Mucosa of descending colon (tissue), 3 donors: ENCODE data around the gene EIF4G1. TPM values are rescaled to one million over a fixed set of nuclear protein-coding genes. Genes with fewer than 3 reads are reported as not detected.

Experiments
- ATAC-seq: fragments of 200-7000 bp; cut with Tn5 transposase; one replicate; pipeline ENCODE4 v1.9.1; 2020; ENCODE audit warnings: mild to moderate bottlenecking, moderate library complexity
- DNase-seq, 3 donors: peaks; one replicate each; pipeline ENCODE4 v3.0.0-alpha.2; 2020
- H3K36me3 ChIP-seq: fragments of 200-600 bp; one replicate; pipeline ENCODE4 v1.8.0; 2021; ENCODE audit warnings: low read depth, mild to moderate bottlenecking
- H3K4me1 ChIP-seq: fragments of 200-600 bp; one replicate; pipeline ENCODE4 v1.8.0; 2021; ENCODE audit warnings: low read depth, mild to moderate bottlenecking
- H3K4me3 ChIP-seq: fragments of 200-600 bp; one replicate; pipeline ENCODE4 v1.8.0; 2021; ENCODE audit warnings: mild to moderate bottlenecking
- H3K9me3 ChIP-seq: fragments of 200-600 bp; one replicate; pipeline ENCODE4 v1.8.0; 2021; ENCODE audit warnings: mild to moderate bottlenecking
- intact Hi-C, 2 donors: fragments of 100-400 bp; cut with DNase I in 1 of 2; cut with micrococcal nuclease in 1 of 2; formaldehyde crosslinking; loops; one replicate each; pipeline versions ENCODE4 v1.11.0 to v1.11.1; 2022; cut with DNase I, micrococcal nuclease
- total RNA-seq, 3 donors: library from RNA; stranded (reverse); fragmentation: NEBNext Ultra II Directional in 2 of 3; extraction: Animal tissue kit (Norgen Biotek cat#: 25700) in 2 of 3; gene quantifications; one replicate each; pipeline versions ENCODE4 v1.2.1 to v1.2.4, GENCODE V29; 2021 to 2023
- TF ChIP-seq, protein P1 (sequence below): fragments of 200-600 bp; IDR thresholded peaks from one replicate; pipeline ENCODE4 v1.8.0; 2022; ENCODE audit warnings: antibody characterized with exemption, mild to moderate bottlenecking
- donor health status: DM: no; HTN: no; CAD: no; lungs with moderate emphysema.
- donor health status: DM: no; HTN: no; CAD: no.
- donor health status: DM: no; HTN: yes; CAD: no.

The EIF4G1 gene
- total RNA-seq, 3 donors from 2014 or later: 256 to 305 (median 267) TPM

DNA sequence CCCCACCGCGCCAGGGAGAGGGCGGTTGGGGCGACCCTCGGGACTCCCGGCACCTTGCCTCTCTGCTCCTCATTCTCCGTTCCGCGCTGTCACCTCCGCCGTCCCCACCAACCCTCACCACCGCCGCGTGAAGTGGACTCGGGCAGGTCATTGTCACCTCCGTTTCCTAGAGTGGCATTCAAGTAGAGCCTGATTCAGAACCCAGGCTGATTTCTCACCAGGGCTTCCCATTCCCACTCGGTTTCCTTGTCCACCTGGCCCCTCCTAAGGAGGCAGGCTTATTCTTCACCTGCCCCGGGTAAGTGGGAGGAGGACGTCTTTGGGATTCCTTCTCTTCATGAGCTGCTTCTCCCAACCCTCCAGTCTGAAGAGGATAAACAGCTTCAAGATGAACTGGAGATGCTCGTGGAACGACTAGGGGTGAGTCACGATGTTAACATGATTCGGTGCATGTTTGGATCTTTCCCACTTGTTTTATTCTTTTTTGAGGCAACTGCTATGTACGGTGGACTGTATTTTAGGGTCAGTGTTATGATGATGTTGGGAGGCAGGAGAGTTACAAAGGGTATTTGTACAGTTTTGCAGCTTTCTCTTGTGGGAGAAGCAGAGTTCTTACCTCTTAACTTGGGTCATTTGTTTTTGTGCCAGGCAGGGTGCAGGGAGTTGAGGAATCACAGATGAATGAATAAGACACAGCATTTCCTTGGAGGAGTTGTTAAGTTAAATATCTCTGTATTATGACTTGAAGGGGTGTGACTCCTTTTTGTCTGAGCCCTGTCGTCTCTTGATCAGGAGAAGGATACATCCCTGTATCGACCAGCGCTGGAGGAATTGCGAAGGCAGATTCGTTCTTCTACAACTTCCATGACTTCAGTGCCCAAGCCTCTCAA, 14.7 kb upstream of the EIF4G1 start:
- intact Hi-C loops: no loop called here
- H3K36me3 ChIP-seq: peaks cover 15% of the 10 kb centered on the region
- TF ChIP-seq, protein P1, sequence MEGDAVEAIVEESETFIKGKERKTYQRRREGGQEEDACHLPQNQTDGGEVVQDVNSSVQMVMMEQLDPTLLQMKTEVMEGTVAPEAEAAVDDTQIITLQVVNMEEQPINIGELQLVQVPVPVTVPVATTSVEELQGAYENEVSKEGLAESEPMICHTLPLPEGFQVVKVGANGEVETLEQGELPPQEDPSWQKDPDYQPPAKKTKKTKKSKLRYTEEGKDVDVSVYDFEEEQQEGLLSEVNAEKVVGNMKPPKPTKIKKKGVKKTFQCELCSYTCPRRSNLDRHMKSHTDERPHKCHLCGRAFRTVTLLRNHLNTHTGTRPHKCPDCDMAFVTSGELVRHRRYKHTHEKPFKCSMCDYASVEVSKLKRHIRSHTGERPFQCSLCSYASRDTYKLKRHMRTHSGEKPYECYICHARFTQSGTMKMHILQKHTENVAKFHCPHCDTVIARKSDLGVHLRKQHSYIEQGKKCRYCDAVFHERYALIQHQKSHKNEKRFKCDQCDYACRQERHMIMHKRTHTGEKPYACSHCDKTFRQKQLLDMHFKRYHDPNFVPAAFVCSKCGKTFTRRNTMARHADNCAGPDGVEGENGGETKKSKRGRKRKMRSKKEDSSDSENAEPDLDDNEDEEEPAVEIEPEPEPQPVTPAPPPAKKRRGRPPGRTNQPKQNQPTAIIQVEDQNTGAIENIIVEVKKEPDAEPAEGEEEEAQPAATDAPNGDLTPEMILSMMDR: no peak
- peaks cover 11% of the 10 kb centered on the region for H3K4me1 ChIP-seq
- no peaks in the 10 kb centered on the region for H3K9me3 ChIP-seq
- ATAC-seq (peak; percentile 18), DNase-seq (no peak)
- peak overlapping the region; percentile 50 for H3K4me3 ChIP-seq

DNA sequence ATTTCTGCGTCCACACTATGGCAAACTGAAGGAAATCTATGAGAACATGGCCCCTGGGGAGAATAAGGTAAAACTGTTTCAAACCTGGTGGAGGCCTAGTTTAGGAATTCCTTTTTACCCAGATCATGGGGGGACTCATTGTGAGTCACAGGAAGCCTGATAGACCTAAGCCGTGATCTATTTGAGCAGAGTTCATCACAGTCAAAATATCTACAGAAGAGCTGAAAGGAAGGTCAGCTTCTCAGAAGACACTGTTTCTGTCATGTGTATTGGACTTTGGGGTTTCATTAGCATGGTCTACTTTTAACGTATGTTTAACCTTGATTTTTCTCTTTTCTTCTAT, 14.1 kb upstream of the EIF4G1 start:
- Histone ChIP-seq H3K4me1 (peaks cover 11% of the 10 kb centered on the region), H3K4me3 (no peak overlapping the region), H3K36me3 (peaks cover 15% of the 10 kb centered on the region), H3K9me3 (no peaks in the 10 kb centered on the region)
- TF ChIP-seq, protein P1: no peak
- no peak for DNase-seq
- no peak for ATAC-seq
- intact Hi-C loops: no loop called here

DNA sequence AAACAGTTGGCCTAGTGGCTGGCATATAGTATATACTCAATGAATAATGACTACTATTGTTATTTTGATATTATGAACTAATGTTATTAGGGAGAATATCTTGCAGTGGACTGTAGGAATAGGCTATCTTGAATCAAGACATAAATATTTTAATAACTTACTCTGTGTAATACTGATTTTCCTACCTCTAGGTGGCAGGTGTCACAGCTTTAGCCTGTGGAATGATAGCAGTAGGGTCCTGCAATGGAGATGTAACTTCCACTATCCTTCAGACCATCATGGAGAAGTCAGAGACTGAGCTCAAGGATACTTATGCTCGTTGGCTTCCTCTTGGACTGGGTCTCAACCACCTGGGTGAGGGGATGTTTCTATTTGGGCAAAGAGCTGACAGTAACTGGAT, 8.8 kb upstream of the EIF4G1 start:
- intact Hi-C loops: no loop called here
- Histone ChIP-seq H3K9me3 (no peaks in the 10 kb centered on the region), H3K36me3 (peaks cover 30% of the 10 kb centered on the region), H3K4me1 (peaks cover 11% of the 10 kb centered on the region), H3K4me3 (no peak overlapping the region)
- TF ChIP-seq, protein P1: no peak
- DNase-seq (no peak), ATAC-seq (peak; percentile 48)

DNA sequence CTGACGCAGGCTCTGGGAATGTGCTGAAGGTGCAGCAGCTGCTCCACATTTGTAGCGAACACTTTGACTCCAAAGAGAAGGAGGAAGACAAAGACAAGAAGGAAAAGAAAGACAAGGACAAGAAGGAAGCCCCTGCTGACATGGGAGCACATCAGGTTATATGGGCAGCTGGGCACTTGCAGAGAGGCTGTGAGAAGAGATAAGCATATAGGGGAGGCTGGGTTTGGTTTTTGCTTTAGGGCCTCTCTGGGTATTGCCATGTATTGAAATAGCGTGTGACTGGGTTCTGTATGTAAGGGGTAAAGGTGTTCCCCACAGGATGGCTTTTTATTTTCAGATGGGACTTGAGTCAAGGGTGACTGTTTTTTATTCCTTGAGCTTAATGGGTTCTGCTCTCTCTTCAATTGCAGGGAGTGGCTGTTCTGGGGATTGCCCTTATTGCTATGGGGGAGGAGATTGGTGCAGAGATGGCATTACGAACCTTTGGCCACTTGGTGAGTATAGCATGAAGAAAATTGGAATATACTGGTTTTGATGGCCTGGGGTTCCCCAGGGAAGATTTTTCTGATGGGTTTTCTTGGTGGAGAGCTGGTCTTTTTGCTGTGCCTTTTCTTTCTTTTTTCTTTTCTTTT, 7.9 kb upstream of the EIF4G1 start:
- Histone ChIP-seq H3K9me3 (no peaks in the 10 kb centered on the region), H3K4me1 (peaks cover 11% of the 10 kb centered on the region), H3K4me3 (no peak overlapping the region), H3K36me3 (peaks cover 27% of the 10 kb centered on the region)
- DNase-seq (peak in 1 of 3 donors; percentile 35), ATAC-seq (peak; percentile 87)
- TF ChIP-seq, protein P1: no peak
- intact Hi-C loops: no loop called here

DNA sequence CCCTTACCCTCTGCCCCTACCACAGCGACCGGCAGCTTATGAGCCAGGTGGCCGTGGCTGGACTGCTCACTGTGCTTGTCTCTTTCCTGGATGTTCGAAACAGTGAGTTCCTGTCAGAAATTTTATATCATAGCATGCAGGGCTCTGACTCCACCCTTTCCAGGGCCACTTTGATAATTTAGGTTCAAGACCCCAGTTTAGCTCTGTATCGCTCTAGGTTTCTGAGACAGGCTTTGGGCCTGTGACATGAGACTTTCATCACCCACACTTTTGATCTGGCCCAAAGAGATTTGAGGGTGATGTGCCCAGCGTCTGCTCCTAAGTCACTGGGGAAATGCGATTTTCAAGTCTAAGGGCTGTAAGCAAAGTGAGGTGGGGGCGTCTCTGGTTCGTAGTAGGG, 6.5 kb upstream of the EIF4G1 start:
- peaks cover 18% of the 10 kb centered on the region for H3K36me3 ChIP-seq
- TF ChIP-seq, protein P1: no peak
- DNase-seq (no peak), ATAC-seq (no peak)
- no peak overlapping the region for H3K4me3 ChIP-seq
- H3K9me3 ChIP-seq: no peaks in the 10 kb centered on the region
- intact Hi-C loops: no loop called here
- peaks cover 11% of the 10 kb centered on the region for H3K4me1 ChIP-seq
